H9 (cell line): Measurements from ENCODE around the gene LRRC53. TPM values are rescaled to one million over a fixed set of nuclear protein-coding genes. Genes with fewer than 3 reads are reported as not detected.

ENCODE experiments used
- DNase-seq: peaks from one replicate; pipeline ENCODE4 v3.0.0-alpha.2; 2017
- H2AFZ ChIP-seq: one replicate; pipeline ENCODE4 v1.6.1; 2013; ENCODE audit warnings: mild to moderate bottlenecking, low read length, control low read depth, moderate library complexity
- H2AK5ac ChIP-seq: 2 replicates; pipeline ENCODE4 v1.6.1; 2013; ENCODE audit warnings: low read length, control low read depth, mixed read lengths; ENCODE audit not compliant: insufficient read length
- H2BK120ac ChIP-seq: one replicate; pipeline ENCODE4 v1.6.1; 2013; ENCODE audit warnings: low read depth, mild to moderate bottlenecking, low read length, control low read depth, inconsistent platforms; ENCODE audit not compliant: poor library complexity, severe bottlenecking
- H2BK12ac ChIP-seq: 2 replicates; pipeline ENCODE4 v1.6.1; 2013; ENCODE audit warnings: low read length, control low read depth, mixed read lengths, low read depth; ENCODE audit not compliant: insufficient read length
- H2BK15ac ChIP-seq: 2 replicates; pipeline ENCODE4 v1.6.1; 2013; ENCODE audit warnings: low read depth, low read length, control low read depth
- H2BK20ac ChIP-seq: one replicate; pipeline ENCODE4 v1.6.1; 2013; ENCODE audit warnings: low read depth, mild to moderate bottlenecking, low read length, control low read depth, inconsistent platforms; ENCODE audit not compliant: poor library complexity, severe bottlenecking
- H2BK5ac ChIP-seq: 2 replicates; pipeline ENCODE4 v1.6.1; 2013; ENCODE audit warnings: low read length, control low read depth, mixed read lengths; ENCODE audit not compliant: insufficient read length
- H3K14ac ChIP-seq: 2 replicates; pipeline ENCODE4 v1.6.1; 2013; ENCODE audit warnings: low read length, control low read depth; ENCODE audit not compliant: insufficient read depth
- H3K18ac ChIP-seq: 2 replicates; pipeline ENCODE4 v1.6.1; 2013; ENCODE audit warnings: low read depth, mild to moderate bottlenecking, mixed read lengths, low read length, control low read depth; ENCODE audit not compliant: insufficient read length
- H3K23ac ChIP-seq: 2 replicates; pipeline ENCODE4 v1.6.1; 2013; ENCODE audit warnings: low read length, control low read depth, mixed read lengths, low read depth; ENCODE audit not compliant: insufficient read length
- H3K23me2 ChIP-seq: 2 replicates; pipeline ENCODE4 v1.6.1; 2013; ENCODE audit warnings: low read depth, mild to moderate bottlenecking, mixed read lengths, low read length, control low read depth; ENCODE audit not compliant: insufficient read length, poor library complexity, severe bottlenecking
- H3K27ac ChIP-seq: 2 replicates; pipeline ENCODE4 v1.5.1; 2013; ENCODE audit warnings: low read length, control low read depth, mixed read lengths, low read depth; ENCODE audit not compliant: insufficient read length
- H3K27me3 ChIP-seq: 2 replicates; pipeline ENCODE4 v1.6.1; 2013; ENCODE audit warnings: low read length, control low read depth, inconsistent platforms; ENCODE audit not compliant: insufficient read depth
- H3K4ac ChIP-seq: 2 replicates; pipeline ENCODE4 v1.6.1; 2013; ENCODE audit warnings: low read depth, mild to moderate bottlenecking, control low read depth, inconsistent platforms, low read length, moderate library complexity
- H3K4me1 ChIP-seq: 2 replicates; pipeline ENCODE4 v1.6.1; 2013; ENCODE audit warnings: low read length, control low read depth, inconsistent platforms; ENCODE audit not compliant: insufficient read depth
- H3K4me2 ChIP-seq: 2 replicates; pipeline ENCODE4 v1.6.1; 2013; ENCODE audit warnings: low read length, control low read depth, mixed read lengths; ENCODE audit not compliant: insufficient read length, insufficient read depth
- H3K56ac ChIP-seq: 2 replicates; pipeline ENCODE4 v1.6.1; 2013; ENCODE audit warnings: low read depth, mild to moderate bottlenecking, mixed read lengths, low read length, control low read depth; ENCODE audit not compliant: insufficient read length
- H3K79me1 ChIP-seq: 2 replicates; pipeline ENCODE4 v1.6.1; 2013; ENCODE audit warnings: low read depth, mild to moderate bottlenecking, moderate library complexity, low read length, control low read depth, inconsistent platforms; ENCODE audit not compliant: insufficient read depth, poor library complexity, severe bottlenecking
- H3K79me2 ChIP-seq: 2 replicates; pipeline ENCODE4 v1.6.1; 2013; ENCODE audit warnings: low read length, control low read depth, inconsistent platforms; ENCODE audit not compliant: insufficient read depth
- H3K9ac ChIP-seq: 2 replicates; pipeline ENCODE4 v1.6.1; 2013; ENCODE audit warnings: low read length, control low read depth, mixed read lengths; ENCODE audit not compliant: insufficient read length; ENCODE audit errors: extremely low read depth
- H3K9me3 ChIP-seq: one replicate; pipeline ENCODE4 v1.6.1; 2013; ENCODE audit warnings: low read depth, low read length, inconsistent platforms; ENCODE audit not compliant: control insufficient read depth
- H3T11ph ChIP-seq: one replicate; pipeline ENCODE4 v1.6.1; 2013; ENCODE audit warnings: mild to moderate bottlenecking, low read length, control low read depth, inconsistent platforms
- H4K20me1 ChIP-seq: one replicate; pipeline ENCODE4 v1.6.1; 2013; ENCODE audit not compliant: control insufficient read depth, insufficient read length, insufficient read depth
- H4K5ac ChIP-seq: 2 replicates; pipeline ENCODE4 v1.6.1; 2013; ENCODE audit warnings: low read depth, mild to moderate bottlenecking, mixed read lengths, low read length, control low read depth; ENCODE audit not compliant: insufficient read length
- H4K8ac ChIP-seq: replicated peaks from 2 replicates; pipeline ENCODE4 v1.6.1; 2013; ENCODE audit warnings: low read length, control low read depth, mixed read lengths, low read depth; ENCODE audit not compliant: insufficient read length
- H4K91ac ChIP-seq: 2 replicates; pipeline ENCODE4 v1.6.1; 2013; ENCODE audit warnings: low read depth, mild to moderate bottlenecking, moderate library complexity, mixed read lengths, low read length, control low read depth; ENCODE audit not compliant: insufficient read length
- H3K27ac Mint-ChIP-seq, 3 experiments: 2 replicates in 2 of 3; 3 replicates in 1 of 3; pipeline ENCODE4 v1.8.0; 2020 to 2021; ENCODE audit warnings: mixed read lengths in 3 of 3, mild to moderate bottlenecking in 1 of 3, moderate library complexity in 1 of 3
- H3K27me3 Mint-ChIP-seq: 2 replicates; pipeline ENCODE4 v1.8.0; 2021; ENCODE audit warnings: low read depth, mild to moderate bottlenecking, moderate library complexity, mixed read lengths
- H3K36me3 Mint-ChIP-seq, 3 experiments: 2 replicates in 2 of 3; 3 replicates in 1 of 3; pipeline ENCODE4 v1.8.0; 2020 to 2021; ENCODE audit warnings: low read depth in 3 of 3, mixed read lengths in 3 of 3; ENCODE audit not compliant: insufficient read depth in 1 of 3
- H3K4me1 Mint-ChIP-seq, 2 experiments: 2 replicates each; pipeline ENCODE4 v1.8.0; 2020; ENCODE audit warnings: mixed read lengths in 2 of 2
- H3K4me3 Mint-ChIP-seq, 2 experiments: 2 replicates in 1 of 2; 3 replicates in 1 of 2; pipeline ENCODE4 v1.8.0; 2020 to 2021; ENCODE audit warnings: mild to moderate bottlenecking in 2 of 2, mixed read lengths in 2 of 2, moderate library complexity in 1 of 2
- H3K9me3 Mint-ChIP-seq, 2 experiments: 2 replicates in 1 of 2; 3 replicates in 1 of 2; pipeline ENCODE4 v1.8.0; 2020; ENCODE audit warnings: mild to moderate bottlenecking in 2 of 2, mixed read lengths in 2 of 2, moderate library complexity in 1 of 2
- CTCF ChIP-seq: fragments of 200-600 bp; sonication (generic); conservative IDR thresholded peaks from 3 replicates; pipeline ENCODE4 v1.8.0; 2021; ENCODE audit warnings: antibody characterized with exemption, mild to moderate bottlenecking
- WGBS: extraction: QIAGEN DNeasy Blood & Tissue Kit; methylation state at CpG from one replicate; pipeline ENCODE4 v1.1.7; 2013; ENCODE audit warnings: missing lambda C conversion rate, low lambda C conversion rate, mixed read lengths; ENCODE audit not compliant: insufficient read length; ENCODE audit errors: extremely low coverage; 5-methylcytosine and 5-hydroxymethylcytosine counted together
- total RNA-seq: library from RNA; stranded (reverse); gene quantifications from 2 replicates; pipeline ENCODE4 v1.2.1, GENCODE V29; 2021

LRRC53 gene
- total RNA-seq, 1 experiment from 2014 or later: not detected

DNA sequence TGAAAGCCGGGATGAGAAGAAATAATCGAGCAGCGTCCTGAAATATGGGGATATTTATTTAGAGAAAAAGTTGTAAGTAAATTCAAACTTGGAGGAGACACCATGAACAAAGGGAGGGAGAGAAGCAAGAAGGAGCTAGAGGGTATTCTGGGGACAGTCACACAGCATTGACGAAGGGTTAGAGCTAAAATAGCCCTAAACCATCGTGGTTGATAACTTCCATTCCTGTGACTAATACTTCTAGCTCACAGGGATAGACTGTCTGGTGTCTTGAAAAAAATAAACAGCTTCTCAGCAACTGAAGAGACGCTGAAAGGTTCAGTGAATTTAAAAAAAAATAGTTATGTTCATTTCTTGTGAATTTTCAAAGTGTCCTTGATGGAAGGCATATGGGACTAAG is 86.7 kb downstream of the LRRC53 start:
- no peak overlapping the region for H2BK5ac ChIP-seq
- no peak overlapping the region for H3T11ph ChIP-seq
- H3K18ac ChIP-seq: no peak overlapping the region
- no peaks in the 10 kb centered on the region for H3K79me2 ChIP-seq
- no peak overlapping the region for H3K9ac ChIP-seq
- no peak overlapping the region for H4K91ac ChIP-seq
- H3K27ac ChIP-seq: no peak overlapping the region
- Mint-ChIP-seq H3K9me3 (no peaks in the 10 kb centered on the region), H3K27ac (no peak overlapping the region), H3K36me3 (no peaks in the 10 kb centered on the region), H3K4me3 (no peak overlapping the region), H3K27me3 (no peaks in the 10 kb centered on the region), H3K4me1 (no peaks in the 10 kb centered on the region)
- H4K8ac ChIP-seq: no peak overlapping the region
- no peak overlapping the region for H3K14ac ChIP-seq
- H2BK12ac ChIP-seq: no peak overlapping the region
- no peak overlapping the region for H3K56ac ChIP-seq
- H2BK15ac ChIP-seq: no peak overlapping the region
- no peaks in the 10 kb centered on the region for H4K20me1 ChIP-seq
- H2BK120ac ChIP-seq: no peak overlapping the region
- H4K5ac ChIP-seq: no peak overlapping the region
- no peaks in the 10 kb centered on the region for H3K4me1 ChIP-seq
- WGBS: no CpG with 5 or more reads among the region's 6 CpGs
- TF ChIP-seq CTCF: no peak
- no peak overlapping the region for H2AFZ ChIP-seq
- no peak for DNase-seq
- no peaks in the 10 kb centered on the region for H3K23me2 ChIP-seq
- H2AK5ac ChIP-seq: no peak overlapping the region
- no peak overlapping the region for H3K4ac ChIP-seq
- no peaks in the 10 kb centered on the region for H3K27me3 ChIP-seq
- no peak overlapping the region for H3K4me2 ChIP-seq
- H3K79me1 ChIP-seq: no peaks in the 10 kb centered on the region
- H2BK20ac ChIP-seq: no peak overlapping the region
- H3K9me3 ChIP-seq: no peaks in the 10 kb centered on the region
- no peak overlapping the region for H3K23ac ChIP-seq
